HepG2 (cell line): Measurements from ENCODE around the gene RIC3.

Experiments used
- BCL6 ChIP-seq: IDR thresholded peaks from 2 replicates; pipeline ENCODE4 v1.6.1; 2016; ENCODE audit warnings: missing genetic modification reagents, missing compliant biosample characterization
- EZH2 ChIP-seq: conservative IDR thresholded peaks from 2 replicates; pipeline ENCODE4 v1.6.1; 2012; ENCODE audit warnings: mild to moderate bottlenecking, low read depth, low read length, moderate library complexity
- MTA1 ChIP-seq: sonication (generic); formaldehyde crosslinking; IDR thresholded peaks from 2 replicates; pipeline ENCODE4 v1.4.0; 2020; ENCODE audit warnings: missing genetic modification reagents, mild to moderate bottlenecking, borderline replicate concordance
- RFXANK ChIP-seq: IDR thresholded peaks from 2 replicates; pipeline ENCODE4 v1.6.1; 2016
- ZFX ChIP-seq: sonication (generic); formaldehyde crosslinking; IDR thresholded peaks from 2 replicates; pipeline ENCODE4 v1.4.0; 2020; ENCODE audit warnings: mild to moderate bottlenecking, low read depth, missing genetic modification reagents, moderate library complexity
- TF ChIP-seq, protein P1 (sequence below): sonication (generic); formaldehyde crosslinking; IDR thresholded peaks from 2 replicates; pipeline ENCODE4 v1.4.0; 2020; ENCODE audit warnings: missing genetic modification reagents
- TF ChIP-seq, protein P2 (sequence below): IDR thresholded peaks from 2 replicates; pipeline ENCODE4 v1.6.1; 2018; ENCODE audit warnings: missing genetic modification reagents
- TF ChIP-seq, protein P3 (sequence below): sonication (generic); formaldehyde crosslinking; IDR thresholded peaks from 2 replicates; pipeline ENCODE4 v1.5.0; 2020; ENCODE audit warnings: mild to moderate bottlenecking, missing genetic modification reagents, moderate library complexity
- TF ChIP-seq, protein P4 (sequence below): sonication (generic); formaldehyde crosslinking; IDR thresholded peaks from 2 replicates; pipeline ENCODE4 v1.4.0; 2020; ENCODE audit warnings: mild to moderate bottlenecking, missing genetic modification reagents

DNA sequence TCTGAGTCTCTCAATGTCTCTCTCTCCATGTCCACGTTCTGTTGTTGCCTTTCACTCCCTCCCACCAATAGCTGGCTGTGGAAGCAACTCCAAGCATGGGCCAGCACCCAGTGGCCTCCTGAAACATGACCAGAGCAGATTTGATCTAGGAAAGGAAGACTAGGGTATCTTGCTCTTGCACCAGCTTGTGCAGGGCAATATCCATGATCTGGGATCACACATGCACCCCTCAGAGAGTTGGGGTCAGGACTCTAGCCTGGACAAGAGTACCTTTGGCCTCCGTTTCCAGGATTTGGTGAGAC, 34.5 kb upstream of the RIC3 start:
- TF ChIP-seq EZH2 (no peak), ZFX (CRISPR knock-in tag) (no peak), RFXANK (no peak), BCL6 (no peak), MTA1 (CRISPR knock-in tag) (no peak)
- TF ChIP-seq, protein P1, sequence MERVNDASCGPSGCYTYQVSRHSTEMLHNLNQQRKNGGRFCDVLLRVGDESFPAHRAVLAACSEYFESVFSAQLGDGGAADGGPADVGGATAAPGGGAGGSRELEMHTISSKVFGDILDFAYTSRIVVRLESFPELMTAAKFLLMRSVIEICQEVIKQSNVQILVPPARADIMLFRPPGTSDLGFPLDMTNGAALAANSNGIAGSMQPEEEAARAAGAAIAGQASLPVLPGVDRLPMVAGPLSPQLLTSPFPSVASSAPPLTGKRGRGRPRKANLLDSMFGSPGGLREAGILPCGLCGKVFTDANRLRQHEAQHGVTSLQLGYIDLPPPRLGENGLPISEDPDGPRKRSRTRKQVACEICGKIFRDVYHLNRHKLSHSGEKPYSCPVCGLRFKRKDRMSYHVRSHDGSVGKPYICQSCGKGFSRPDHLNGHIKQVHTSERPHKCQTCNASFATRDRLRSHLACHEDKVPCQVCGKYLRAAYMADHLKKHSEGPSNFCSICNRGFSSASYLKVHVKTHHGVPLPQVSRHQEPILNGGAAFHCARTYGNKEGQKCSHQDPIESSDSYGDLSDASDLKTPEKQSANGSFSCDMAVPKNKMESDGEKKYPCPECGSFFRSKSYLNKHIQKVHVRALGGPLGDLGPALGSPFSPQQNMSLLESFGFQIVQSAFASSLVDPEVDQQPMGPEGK (CRISPR knock-in tag): no peak
- TF ChIP-seq, protein P2, sequence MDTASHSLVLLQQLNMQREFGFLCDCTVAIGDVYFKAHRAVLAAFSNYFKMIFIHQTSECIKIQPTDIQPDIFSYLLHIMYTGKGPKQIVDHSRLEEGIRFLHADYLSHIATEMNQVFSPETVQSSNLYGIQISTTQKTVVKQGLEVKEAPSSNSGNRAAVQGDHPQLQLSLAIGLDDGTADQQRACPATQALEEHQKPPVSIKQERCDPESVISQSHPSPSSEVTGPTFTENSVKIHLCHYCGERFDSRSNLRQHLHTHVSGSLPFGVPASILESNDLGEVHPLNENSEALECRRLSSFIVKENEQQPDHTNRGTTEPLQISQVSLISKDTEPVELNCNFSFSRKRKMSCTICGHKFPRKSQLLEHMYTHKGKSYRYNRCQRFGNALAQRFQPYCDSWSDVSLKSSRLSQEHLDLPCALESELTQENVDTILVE (CRISPR knock-in tag): no peak
- TF ChIP-seq, protein P3, sequence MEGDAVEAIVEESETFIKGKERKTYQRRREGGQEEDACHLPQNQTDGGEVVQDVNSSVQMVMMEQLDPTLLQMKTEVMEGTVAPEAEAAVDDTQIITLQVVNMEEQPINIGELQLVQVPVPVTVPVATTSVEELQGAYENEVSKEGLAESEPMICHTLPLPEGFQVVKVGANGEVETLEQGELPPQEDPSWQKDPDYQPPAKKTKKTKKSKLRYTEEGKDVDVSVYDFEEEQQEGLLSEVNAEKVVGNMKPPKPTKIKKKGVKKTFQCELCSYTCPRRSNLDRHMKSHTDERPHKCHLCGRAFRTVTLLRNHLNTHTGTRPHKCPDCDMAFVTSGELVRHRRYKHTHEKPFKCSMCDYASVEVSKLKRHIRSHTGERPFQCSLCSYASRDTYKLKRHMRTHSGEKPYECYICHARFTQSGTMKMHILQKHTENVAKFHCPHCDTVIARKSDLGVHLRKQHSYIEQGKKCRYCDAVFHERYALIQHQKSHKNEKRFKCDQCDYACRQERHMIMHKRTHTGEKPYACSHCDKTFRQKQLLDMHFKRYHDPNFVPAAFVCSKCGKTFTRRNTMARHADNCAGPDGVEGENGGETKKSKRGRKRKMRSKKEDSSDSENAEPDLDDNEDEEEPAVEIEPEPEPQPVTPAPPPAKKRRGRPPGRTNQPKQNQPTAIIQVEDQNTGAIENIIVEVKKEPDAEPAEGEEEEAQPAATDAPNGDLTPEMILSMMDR (CRISPR knock-in tag): no peak
- TF ChIP-seq, protein P4, sequence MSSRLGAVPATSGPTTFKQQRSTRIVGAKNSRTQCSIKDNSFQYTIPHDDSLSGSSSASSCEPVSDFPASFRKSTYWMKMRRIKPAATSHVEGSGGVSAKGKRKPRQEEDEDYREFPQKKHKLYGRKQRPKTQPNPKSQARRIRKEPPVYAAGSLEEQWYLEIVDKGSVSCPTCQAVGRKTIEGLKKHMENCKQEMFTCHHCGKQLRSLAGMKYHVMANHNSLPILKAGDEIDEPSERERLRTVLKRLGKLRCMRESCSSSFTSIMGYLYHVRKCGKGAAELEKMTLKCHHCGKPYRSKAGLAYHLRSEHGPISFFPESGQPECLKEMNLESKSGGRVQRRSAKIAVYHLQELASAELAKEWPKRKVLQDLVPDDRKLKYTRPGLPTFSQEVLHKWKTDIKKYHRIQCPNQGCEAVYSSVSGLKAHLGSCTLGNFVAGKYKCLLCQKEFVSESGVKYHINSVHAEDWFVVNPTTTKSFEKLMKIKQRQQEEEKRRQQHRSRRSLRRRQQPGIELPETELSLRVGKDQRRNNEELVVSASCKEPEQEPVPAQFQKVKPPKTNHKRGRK (CRISPR knock-in tag): no peak
